GM06990 (cell line): ENCODE results near the gene ERVK3-1.
"Not testable (repeated sequence)": the region's sequence is repeated elsewhere in the genome, so short reads cannot be mapped to it uniquely, and the experiment has no call there.

Source experiments
- DNase-seq: peaks from one replicate; pipeline ENCODE4 v3.0.0-alpha.2; 2011; ENCODE audit not compliant: insufficient read length; ENCODE audit errors: extremely low read depth
- H3K27me3 ChIP-seq: replicated peaks from 2 replicates; pipeline ENCODE4 v1.6.0; 2011; ENCODE audit warnings: low read length; ENCODE audit not compliant: control insufficient read depth, insufficient read depth
- H3K36me3 ChIP-seq: 2 replicates; pipeline ENCODE4 v1.5.1; 2011; ENCODE audit warnings: low read length; ENCODE audit not compliant: control insufficient read depth, insufficient read depth
- H3K4me3 ChIP-seq: replicated peaks from 2 replicates; pipeline ENCODE4 v1.5.1; 2011; ENCODE audit warnings: low read depth, mild to moderate bottlenecking, control low read depth, low read length
- TF ChIP-seq, protein P1 (sequence below): IDR thresholded peaks from 2 replicates; pipeline ENCODE4 v1.5.1; 2011; ENCODE audit warnings: low read length, control low read depth, mild to moderate bottlenecking, inconsistent platforms; ENCODE audit not compliant: insufficient read depth, poor library complexity, severe bottlenecking

The ERVK3-1 gene

GRCh38 chr19:58307736-58308135 lies 2.6 kb downstream of the ERVK3-1 start:
- H3K4me3 ChIP-seq: no peak overlapping the region
- no peak for DNase-seq
- H3K36me3 ChIP-seq: peaks cover 15% of the 10 kb centered on the region
- H3K27me3 ChIP-seq: no peaks in the 10 kb centered on the region
- TF ChIP-seq, protein P1, sequence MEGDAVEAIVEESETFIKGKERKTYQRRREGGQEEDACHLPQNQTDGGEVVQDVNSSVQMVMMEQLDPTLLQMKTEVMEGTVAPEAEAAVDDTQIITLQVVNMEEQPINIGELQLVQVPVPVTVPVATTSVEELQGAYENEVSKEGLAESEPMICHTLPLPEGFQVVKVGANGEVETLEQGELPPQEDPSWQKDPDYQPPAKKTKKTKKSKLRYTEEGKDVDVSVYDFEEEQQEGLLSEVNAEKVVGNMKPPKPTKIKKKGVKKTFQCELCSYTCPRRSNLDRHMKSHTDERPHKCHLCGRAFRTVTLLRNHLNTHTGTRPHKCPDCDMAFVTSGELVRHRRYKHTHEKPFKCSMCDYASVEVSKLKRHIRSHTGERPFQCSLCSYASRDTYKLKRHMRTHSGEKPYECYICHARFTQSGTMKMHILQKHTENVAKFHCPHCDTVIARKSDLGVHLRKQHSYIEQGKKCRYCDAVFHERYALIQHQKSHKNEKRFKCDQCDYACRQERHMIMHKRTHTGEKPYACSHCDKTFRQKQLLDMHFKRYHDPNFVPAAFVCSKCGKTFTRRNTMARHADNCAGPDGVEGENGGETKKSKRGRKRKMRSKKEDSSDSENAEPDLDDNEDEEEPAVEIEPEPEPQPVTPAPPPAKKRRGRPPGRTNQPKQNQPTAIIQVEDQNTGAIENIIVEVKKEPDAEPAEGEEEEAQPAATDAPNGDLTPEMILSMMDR: no peak

DNA sequence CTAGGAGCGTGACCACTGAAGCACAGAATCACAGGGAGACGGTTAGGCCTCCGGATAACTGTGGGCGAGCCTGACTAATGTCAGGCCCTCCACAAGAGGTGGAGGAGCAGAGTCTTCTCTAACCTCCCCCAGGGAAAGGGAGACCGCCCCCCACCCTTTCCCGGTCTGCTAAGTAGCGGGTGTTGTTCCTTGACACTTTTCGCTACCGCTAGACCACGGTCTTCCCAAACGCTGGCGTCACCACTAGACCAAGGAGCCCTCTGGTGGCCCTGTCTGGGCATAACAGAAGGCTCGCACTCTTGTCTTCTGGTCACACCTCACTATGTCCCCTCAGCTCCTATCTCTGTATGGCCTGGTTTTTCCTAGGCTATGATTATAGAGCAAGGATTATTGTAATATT lies 5.5 kb downstream of the ERVK3-1 start:
- H3K4me3 ChIP-seq, H3K27me3 ChIP-seq, DNase-seq: not testable (repeated sequence)
- peaks cover 22% of the 10 kb centered on the region for H3K36me3 ChIP-seq

DNA sequence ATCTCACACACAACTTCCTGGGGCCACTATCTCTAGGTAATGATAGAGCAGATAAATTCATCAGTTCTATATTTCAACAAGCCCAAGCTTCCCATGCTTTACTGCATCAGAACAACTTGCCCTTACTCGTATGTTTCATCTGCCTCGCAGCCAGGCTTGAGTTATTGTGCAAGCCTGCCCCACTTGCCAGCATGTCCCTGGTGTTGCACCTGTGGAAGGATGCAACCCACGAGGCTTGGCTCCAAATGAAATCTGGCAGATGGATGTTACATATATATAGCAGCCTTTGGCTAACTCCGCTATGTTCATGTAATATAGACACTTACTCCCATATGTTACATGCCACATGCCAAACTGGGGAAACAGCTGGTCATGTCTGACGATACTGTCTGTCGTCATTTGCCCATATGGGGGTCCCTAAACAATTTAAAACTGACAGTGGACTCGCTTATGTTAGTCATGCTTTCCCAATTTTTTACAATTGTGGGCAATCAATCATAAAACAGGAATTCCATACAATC lies 6.2 kb downstream of the ERVK3-1 start:
- Histone ChIP-seq H3K36me3 (peaks cover 24% of the 10 kb centered on the region), H3K27me3 (no peaks in the 10 kb centered on the region), H3K4me3 (no peak overlapping the region)
- no peak for DNase-seq
- TF ChIP-seq, protein P1: no peak

DNA sequence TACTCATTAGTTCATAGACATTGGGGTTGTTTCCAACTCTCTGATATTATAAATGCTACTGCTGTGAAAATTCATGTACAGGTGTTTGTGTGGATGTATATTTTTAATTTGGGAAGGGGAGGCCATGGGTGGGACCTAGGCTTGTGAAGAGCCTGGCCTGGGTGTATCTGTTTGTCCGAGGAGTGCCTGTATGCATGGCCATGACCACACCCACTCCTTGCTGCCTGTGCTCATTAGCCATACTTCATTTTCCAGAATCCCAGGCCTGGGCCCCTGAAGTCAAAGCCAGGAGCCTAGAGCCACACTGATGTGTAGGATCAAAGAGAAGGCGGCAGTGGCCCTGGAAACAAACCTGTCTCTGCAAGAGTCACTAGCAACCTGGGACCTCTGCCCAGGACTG lies 10.4 kb downstream of the ERVK3-1 start:
- no peak for DNase-seq
- H3K36me3 ChIP-seq: peaks cover 17% of the 10 kb centered on the region

GRCh38 chr19:58317476-58318072 lies 12.4 kb downstream of the ERVK3-1 start:
- TF ChIP-seq, protein P1: no peak
- Histone ChIP-seq H3K36me3 (peaks cover 12% of the 10 kb centered on the region), H3K27me3 (no peaks in the 10 kb centered on the region), H3K4me3 (no peak overlapping the region)
- DNase-seq: no peak

More for the DNA sequence above, 10.4 kb downstream of the ERVK3-1 start:
- H3K4me3 ChIP-seq: no peak overlapping the region
- H3K27me3 ChIP-seq: no peaks in the 10 kb centered on the region
- TF ChIP-seq, protein P1: no peak

GRCh38 chr19:58318297-58318696 lies 13.1 kb downstream of the ERVK3-1 start:
- H3K36me3 ChIP-seq: peaks cover 10% of the 10 kb centered on the region
- TF ChIP-seq, protein P1: no peak
- H3K4me3 ChIP-seq: no peak overlapping the region
- no peaks in the 10 kb centered on the region for H3K27me3 ChIP-seq
- no peak for DNase-seq
